HEK293 (cell line): Measurements from ENCODE around the gene WTIP.

ENCODE experiments used
- CTCF ChIA-PET: fragments of 350-600 bp; formaldehyde crosslinking; extraction: SDS; loops from one replicate; lab custom pipeline; 2021; ENCODE audit warnings: antibody characterized with exemption; lab: Yijun Ruan, JAX
- POLR2A ChIA-PET: fragments of 300-600 bp; formaldehyde crosslinking; extraction: SDS; loops from one replicate; lab custom pipeline; 2020; ENCODE audit warnings: antibody characterized with exemption, inconsistent platforms; lab: Yijun Ruan, JAX
- H3K27ac ChIP-seq: fragments of 200-500 bp; sonication (Bioruptor generic); 2 replicates; pipeline ENCODE4 v1.5.1; 2014; ENCODE audit warnings: low read depth, low read length, control low read depth, inconsistent platforms; ENCODE audit errors: extremely low read depth
- H3K36me3 ChIP-seq, 2 experiments: fragments of 200-500 bp in 1 of 2; sonication (Bioruptor generic) in 1 of 2; 1 replicate in 1 of 2; 2 replicates in 1 of 2; pipeline ENCODE4 v1.5.1; 2014 to 2017; ENCODE audit warnings: inconsistent platforms in 2 of 2, low read length in 2 of 2; ENCODE audit not compliant: control insufficient read depth in 2 of 2, insufficient read depth in 1 of 2
- H3K4me1 ChIP-seq: fragments of 200-500 bp; sonication (Bioruptor generic); 2 replicates; pipeline ENCODE4 v1.5.1; 2014; ENCODE audit warnings: mild to moderate bottlenecking, low read length, inconsistent platforms; ENCODE audit not compliant: control insufficient read depth, insufficient read depth
- H3K4me3 ChIP-seq: 2 replicates; pipeline ENCODE4 v1.5.1; 2011; ENCODE audit warnings: low read depth, mild to moderate bottlenecking, control low read depth, low read length, moderate library complexity
- H3K9me3 ChIP-seq: fragments of 200-500 bp; sonication (Bioruptor generic); 2 replicates; pipeline ENCODE4 v1.5.1; 2014; ENCODE audit warnings: low read depth, low read length, inconsistent platforms; ENCODE audit not compliant: control insufficient read depth, insufficient read depth
- INSM2 ChIP-seq: fragments of 450-650 bp; formaldehyde crosslinking; IDR thresholded peaks from 2 replicates; pipeline ENCODE4 v1.5.1; 2016; ENCODE audit warnings: missing biosample characterization, missing genetic modification characterization
- KLF8 ChIP-seq: fragments of 450-650 bp; formaldehyde crosslinking; IDR thresholded peaks from 2 replicates; pipeline ENCODE4 v1.5.1; 2016; ENCODE audit warnings: missing biosample characterization, missing genetic modification characterization
- KLF9 ChIP-seq: fragments of 450-650 bp; formaldehyde crosslinking; IDR thresholded peaks from 2 replicates; pipeline ENCODE4 v1.5.1; 2016; ENCODE audit warnings: missing biosample characterization, missing genetic modification characterization, low read depth
- PRDM6 ChIP-seq: fragments of 450-650 bp; formaldehyde crosslinking; IDR thresholded peaks from 2 replicates; pipeline ENCODE4 v1.5.1; 2017; ENCODE audit warnings: missing biosample characterization, missing genetic modification characterization
- REPIN1 ChIP-seq: fragments of 450-650 bp; formaldehyde crosslinking; IDR thresholded peaks from 2 replicates; pipeline ENCODE4 v1.5.1; 2017; ENCODE audit warnings: missing biosample characterization, missing genetic modification characterization, low read depth
- SCRT1 ChIP-seq: fragments of 450-650 bp; formaldehyde crosslinking; IDR thresholded peaks from 2 replicates; pipeline ENCODE4 v1.5.1; 2016; ENCODE audit warnings: missing biosample characterization, missing genetic modification characterization, borderline replicate concordance
- SCRT2 ChIP-seq: fragments of 450-650 bp; formaldehyde crosslinking; IDR thresholded peaks from 2 replicates; pipeline ENCODE4 v1.5.1; 2016; ENCODE audit warnings: missing biosample characterization, missing genetic modification characterization
- ZBTB17 ChIP-seq: fragments of 450-650 bp; formaldehyde crosslinking; IDR thresholded peaks from 2 replicates; pipeline ENCODE4 v1.5.1; 2016; ENCODE audit warnings: missing biosample characterization, missing genetic modification characterization
- ZBTB6 ChIP-seq: fragments of 450-650 bp; formaldehyde crosslinking; IDR thresholded peaks from 2 replicates; pipeline ENCODE4 v1.5.1; 2017; ENCODE audit warnings: missing biosample characterization, missing genetic modification characterization
- ZIC2 ChIP-seq: fragments of 450-650 bp; formaldehyde crosslinking; IDR thresholded peaks from 2 replicates; pipeline ENCODE4 v1.5.1; 2016; ENCODE audit warnings: missing biosample characterization, missing genetic modification characterization
- ZNF121 ChIP-seq: fragments of 450-650 bp; formaldehyde crosslinking; IDR thresholded peaks from 2 replicates; pipeline ENCODE4 v1.5.1; 2016; ENCODE audit warnings: missing biosample characterization, missing genetic modification characterization
- ZNF132 ChIP-seq: fragments of 450-650 bp; formaldehyde crosslinking; IDR thresholded peaks from 2 replicates; pipeline ENCODE4 v1.5.1; 2017; ENCODE audit warnings: missing biosample characterization, missing genetic modification characterization, borderline replicate concordance
- ZNF184 ChIP-seq: fragments of 450-650 bp; IDR thresholded peaks from 2 replicates; pipeline ENCODE4 v1.5.1; 2018; ENCODE audit warnings: missing biosample characterization, mild to moderate bottlenecking, missing genetic modification characterization
- ZNF473 ChIP-seq: fragments of 450-650 bp; formaldehyde crosslinking; IDR thresholded peaks from 2 replicates; pipeline ENCODE4 v1.5.1; 2017; ENCODE audit warnings: missing biosample characterization, missing genetic modification characterization
- ZNF571 ChIP-seq: fragments of 450-650 bp; formaldehyde crosslinking; IDR thresholded peaks from 2 replicates; pipeline ENCODE4 v1.5.0; 2017; ENCODE audit warnings: missing biosample characterization, missing genetic modification characterization
- ZNF600 ChIP-seq: fragments of 450-650 bp; formaldehyde crosslinking; IDR thresholded peaks from 2 replicates; pipeline ENCODE4 v1.5.1; 2016; ENCODE audit warnings: missing biosample characterization, missing genetic modification characterization
- ZNF639 ChIP-seq: fragments of 450-650 bp; formaldehyde crosslinking; IDR thresholded peaks from 2 replicates; pipeline ENCODE4 v1.5.1; 2016; ENCODE audit warnings: missing biosample characterization, missing genetic modification characterization
- ZNF660 ChIP-seq: fragments of 450-650 bp; IDR thresholded peaks from 2 replicates; pipeline ENCODE4 v1.5.1; 2018; ENCODE audit warnings: missing biosample characterization, mild to moderate bottlenecking, missing genetic modification characterization
- ZNF692 ChIP-seq: fragments of 450-650 bp; formaldehyde crosslinking; IDR thresholded peaks from 2 replicates; pipeline ENCODE4 v1.5.1; 2016; ENCODE audit warnings: missing biosample characterization, missing genetic modification characterization
- ZNF768 ChIP-seq: fragments of 450-650 bp; formaldehyde crosslinking; IDR thresholded peaks from 2 replicates; pipeline ENCODE4 v1.5.1; 2018; ENCODE audit warnings: missing biosample characterization, mild to moderate bottlenecking, missing genetic modification characterization

Gene WTIP

GRCh38 chr19:34474233-34474989 lies 7.1 kb upstream of the WTIP start (continued):
- TF ChIP-seq REPIN1 (tag by site-specific recombination) (0 out of 2 replicates have a peak, but pooled peaks have one; percentile 39), INSM2 (tag by site-specific recombination) (peak; percentile 16; the same call in 1 of the 2 replicates), KLF9 (tag by site-specific recombination) (no peak), ZNF692 (tag by site-specific recombination) (0 out of 2 replicates have a peak, but pooled peaks have one; percentile 15), ZIC2 (no peak), KLF8 (tag by site-specific recombination) (peak; percentile 54; the same call in 1 of the 2 replicates)

- Histone ChIP-seq H3K27ac (no peak overlapping the region), H3K4me1 (no peaks in the 10 kb centered on the region; the same call in 1 of the 2 replicates), H3K4me3 (no peak overlapping the region), H3K9me3 (no peaks in the 10 kb centered on the region), H3K36me3 (peaks cover 42 to 44% of the 10 kb centered on the region in 2 experiments)
- TF ChIP-seq ZNF184, result peak; percentile 33; the same call in 1 of the 2 replicates
- TF ChIP-seq PRDM6 (tag by site-specific recombination), result peak; percentile 90
- 0 out of 2 replicates have a peak, but pooled peaks have one; percentile 12 for TF ChIP-seq ZBTB17 (tag by site-specific recombination)
- TF ChIP-seq ZNF639 (tag by site-specific recombination), result 0 out of 2 replicates have a peak, but pooled peaks have one; percentile 12
- TF ChIP-seq ZBTB6, result no peak
- TF ChIP-seq ZNF132 (tag by site-specific recombination), result no peak
- peak; percentile 55; the same call in 1 of the 2 replicates for TF ChIP-seq ZNF660
- no peak for TF ChIP-seq ZNF768 (tag by site-specific recombination)
- TF ChIP-seq ZNF600 (tag by site-specific recombination), result peak; percentile 54
- TF ChIP-seq SCRT1, result peak; percentile 88
- TF ChIP-seq ZNF121 (tag by site-specific recombination), result peak; percentile 100
- no peak for TF ChIP-seq ZNF473 (tag by site-specific recombination)
- peak; percentile 99 for TF ChIP-seq SCRT2 (tag by site-specific recombination)
- no peak for TF ChIP-seq ZNF571 (tag by site-specific recombination)
- POLR2A ChIA-PET, result interaction anchor here (0.6 to 1.3 kb wide), 2 partner anchors 47 to 556 kb away, joined by 3 read pairs; partner anchors contain the start of gene UBA2
- CTCF ChIA-PET, result interaction anchor here (1.1 to 3.0 kb wide), 2 partner anchors 25 to 45 kb away, joined by 3 to 9 read pairs; no protein-coding TSS in a partner anchor
Measured at GRCh38 chr19:34475026-34475974, 6.3 kb upstream of the WTIP start.
